Trophoblast cell (in vitro differentiated cells and primary cell): ENCODE measurements around the gene TSHZ3.

Source experiments
- DNase-seq, 2 donors: peaks; one replicate each; pipeline ENCODE4 v3.0.0-alpha.2; 2016
- H2AFZ ChIP-seq: 2 replicates; pipeline ENCODE4 v1.6.1; 2013; ENCODE audit warnings: low read length, moderate library complexity, mild to moderate bottlenecking; ENCODE audit not compliant: insufficient read depth, poor library complexity
- H2AK5ac ChIP-seq: 2 replicates; pipeline ENCODE4 v1.6.1; 2013; ENCODE audit warnings: mild to moderate bottlenecking, low read length
- H2BK120ac ChIP-seq: 2 replicates; pipeline ENCODE4 v1.6.1; 2013; ENCODE audit warnings: low read length, mild to moderate bottlenecking, moderate library complexity; ENCODE audit not compliant: insufficient read depth, poor library complexity
- H2BK12ac ChIP-seq: 2 replicates; pipeline ENCODE4 v1.6.1; 2013; ENCODE audit warnings: mild to moderate bottlenecking, low read length, moderate library complexity
- H2BK5ac ChIP-seq: 2 replicates; pipeline ENCODE4 v1.6.1; 2013; ENCODE audit warnings: low read length, low read depth, moderate library complexity, mild to moderate bottlenecking; ENCODE audit not compliant: poor library complexity
- H3K14ac ChIP-seq: 2 replicates; pipeline ENCODE4 v1.6.1; 2013; ENCODE audit warnings: mild to moderate bottlenecking, low read length
- H3K18ac ChIP-seq: 2 replicates; pipeline ENCODE4 v1.6.1; 2013; ENCODE audit warnings: mild to moderate bottlenecking, low read length
- H3K23ac ChIP-seq: 2 replicates; pipeline ENCODE4 v1.6.1; 2013; ENCODE audit warnings: low read length
- H3K27ac ChIP-seq: 2 replicates; pipeline ENCODE4 v1.5.1; 2013; ENCODE audit warnings: low read depth, mild to moderate bottlenecking, inconsistent platforms, low read length, moderate library complexity
- H3K27me3 ChIP-seq: 2 replicates; pipeline ENCODE4 v1.6.1; 2013; ENCODE audit warnings: inconsistent platforms, mild to moderate bottlenecking, low read length, moderate library complexity; ENCODE audit not compliant: insufficient read depth
- H3K36me3 ChIP-seq, 2 experiments: 1 replicate in 1 of 2; 2 replicates in 1 of 2; pipeline ENCODE4 v1.6.1; 2013; ENCODE audit warnings: low read length in 2 of 2, mild to moderate bottlenecking in 2 of 2, moderate library complexity in 1 of 2; ENCODE audit not compliant: insufficient read depth in 2 of 2, control insufficient read depth in 1 of 2
- H3K4ac ChIP-seq: 2 replicates; pipeline ENCODE4 v1.6.1; 2013; ENCODE audit warnings: low read depth, mild to moderate bottlenecking, low read length, moderate library complexity
- H3K4me1 ChIP-seq, 2 experiments: 1 replicate in 1 of 2; 2 replicates in 1 of 2; pipeline ENCODE4 v1.6.1; 2013; ENCODE audit warnings: low read length in 2 of 2, mild to moderate bottlenecking in 2 of 2, moderate library complexity in 1 of 2; ENCODE audit not compliant: insufficient read depth in 2 of 2, control insufficient read depth in 1 of 2
- H3K4me2 ChIP-seq: 2 replicates; pipeline ENCODE4 v1.6.1; 2013; ENCODE audit warnings: inconsistent platforms, mild to moderate bottlenecking, low read length, moderate library complexity
- H3K4me3 ChIP-seq: 2 replicates; pipeline ENCODE4 v1.5.1; 2013; ENCODE audit warnings: mild to moderate bottlenecking, low read depth, low read length, inconsistent platforms
- H3K79me1 ChIP-seq: one replicate; pipeline ENCODE4 v1.6.1; 2013; ENCODE audit warnings: low read length
- H3K79me2 ChIP-seq: 2 replicates; pipeline ENCODE4 v1.6.1; 2013; ENCODE audit warnings: low read length, mild to moderate bottlenecking; ENCODE audit not compliant: control insufficient read depth, insufficient read depth, poor library complexity
- H3K9ac ChIP-seq: 2 replicates; pipeline ENCODE4 v1.6.1; 2013; ENCODE audit warnings: mild to moderate bottlenecking, low read length
- H3K9me3 ChIP-seq: 2 replicates; pipeline ENCODE4 v1.6.1; 2013; ENCODE audit warnings: low read depth, mild to moderate bottlenecking, control low read depth, inconsistent platforms, low read length; ENCODE audit not compliant: insufficient read depth
- H4K12ac ChIP-seq: 2 replicates; pipeline ENCODE4 v1.6.1; 2013; ENCODE audit warnings: low read depth, mild to moderate bottlenecking, low read length, moderate library complexity
- H4K8ac ChIP-seq: 2 replicates; pipeline ENCODE4 v1.6.1; 2013; ENCODE audit warnings: low read depth, mild to moderate bottlenecking, low read length, moderate library complexity
- H4K91ac ChIP-seq: one replicate; pipeline ENCODE4 v1.6.1; 2013; ENCODE audit warnings: low read depth, mild to moderate bottlenecking, low read length, moderate library complexity
- WGBS: extraction: QIAGEN DNeasy Blood & Tissue Kit; methylation state at CpG from one replicate; pipeline ENCODE4 v1.1.7; 2013; ENCODE audit warnings: missing lambda C conversion rate; ENCODE audit not compliant: insufficient read length, insufficient coverage; ENCODE audit errors: extremely low coverage; 5-methylcytosine and 5-hydroxymethylcytosine counted together

Gene TSHZ3

DNA sequence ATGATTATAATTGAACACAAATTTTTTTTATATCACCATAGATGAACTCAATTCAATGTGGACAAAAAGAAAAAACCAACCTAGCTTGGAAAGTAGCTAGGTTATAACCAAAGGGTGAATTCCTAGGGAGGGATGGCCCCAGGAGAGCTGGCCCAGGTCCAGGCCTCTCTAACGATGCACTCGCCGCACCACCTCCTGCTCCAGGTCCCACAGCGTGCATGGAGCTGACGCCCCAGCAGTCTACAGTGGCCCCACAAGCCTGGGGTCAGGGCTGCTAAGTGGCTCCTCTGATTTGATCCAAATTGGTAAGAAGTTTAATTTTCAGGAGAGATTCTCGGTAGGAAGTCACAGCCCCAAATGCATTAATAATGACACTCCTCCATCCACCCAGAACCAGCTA lies 48.8 kb downstream of the TSHZ3 start:
- Histone ChIP-seq H3K27ac (no peak overlapping the region), H2AFZ (no peak overlapping the region), H3K18ac (no peak overlapping the region), H3K9ac (no peak overlapping the region), H4K8ac (no peak overlapping the region), H2BK12ac (no peak overlapping the region), H4K91ac (no peak overlapping the region), H2BK120ac (no peak overlapping the region), H2AK5ac (no peak overlapping the region), H3K36me3 (no peaks in the 10 kb centered on the region), H3K4me2 (no peak overlapping the region), H3K79me1 (no peaks in the 10 kb centered on the region), H2BK5ac (no peak overlapping the region), H3K23ac (no peak overlapping the region), H3K4me3 (no peak overlapping the region), H3K4ac (no peak overlapping the region), H3K27me3 (no peaks in the 10 kb centered on the region), H4K12ac (no peak overlapping the region), H3K79me2 (no peaks in the 10 kb centered on the region), H3K14ac (no peak overlapping the region), H3K9me3 (peaks cover 2% of the 10 kb centered on the region), H3K4me1 (peaks cover 6 to 8% of the 10 kb centered on the region in 2 experiments)
- no CpG with 5 or more reads among the region's 6 CpGs for WGBS
- DNase-seq: no peak

DNA sequence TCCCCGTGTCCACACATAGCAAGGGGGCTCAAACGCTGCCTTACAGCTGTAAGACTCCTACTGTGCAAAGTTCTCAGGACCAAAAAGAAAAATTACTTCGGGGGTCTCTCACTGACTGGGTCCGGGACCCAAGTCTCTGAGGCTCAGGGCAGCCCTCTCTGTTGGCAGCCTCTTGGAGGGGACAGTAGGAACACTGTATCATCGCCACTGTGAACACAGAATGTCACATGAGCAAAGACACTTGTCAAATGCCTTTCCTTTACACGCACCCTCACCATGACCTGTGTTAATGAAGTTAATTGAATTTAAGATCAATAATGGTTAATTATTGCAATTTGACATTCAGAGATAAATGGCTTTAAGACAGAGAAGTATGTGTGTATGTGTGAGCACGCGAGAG lies 49.6 kb downstream of the TSHZ3 start:
- H3K4me3 ChIP-seq: no peak overlapping the region
- H3K79me2 ChIP-seq: no peaks in the 10 kb centered on the region
- no peaks in the 10 kb centered on the region for H3K27me3 ChIP-seq
- no peak overlapping the region for H2AK5ac ChIP-seq
- no peak overlapping the region for H4K91ac ChIP-seq
- DNase-seq: no peak
- H2BK12ac ChIP-seq: no peak overlapping the region
- no peak overlapping the region for H2BK5ac ChIP-seq
- H3K9ac ChIP-seq: no peak overlapping the region
- H3K18ac ChIP-seq: no peak overlapping the region
- H2BK120ac ChIP-seq: no peak overlapping the region
- no peak overlapping the region for H2AFZ ChIP-seq
- no peaks in the 10 kb centered on the region for H3K79me1 ChIP-seq
- H3K14ac ChIP-seq: no peak overlapping the region
- H4K8ac ChIP-seq: no peak overlapping the region
- H3K4ac ChIP-seq: no peak overlapping the region
- H4K12ac ChIP-seq: no peak overlapping the region
- no peak overlapping the region for H3K23ac ChIP-seq
- peaks cover 6 to 8% of the 10 kb centered on the region in 2 experiments for H3K4me1 ChIP-seq
- H3K4me2 ChIP-seq: no peak overlapping the region
- WGBS: no CpG with 5 or more reads among the region's 8 CpGs
- H3K27ac ChIP-seq: no peak overlapping the region
- H3K36me3 ChIP-seq: no peaks in the 10 kb centered on the region
- H3K9me3 ChIP-seq: peaks cover 2% of the 10 kb centered on the region

DNA sequence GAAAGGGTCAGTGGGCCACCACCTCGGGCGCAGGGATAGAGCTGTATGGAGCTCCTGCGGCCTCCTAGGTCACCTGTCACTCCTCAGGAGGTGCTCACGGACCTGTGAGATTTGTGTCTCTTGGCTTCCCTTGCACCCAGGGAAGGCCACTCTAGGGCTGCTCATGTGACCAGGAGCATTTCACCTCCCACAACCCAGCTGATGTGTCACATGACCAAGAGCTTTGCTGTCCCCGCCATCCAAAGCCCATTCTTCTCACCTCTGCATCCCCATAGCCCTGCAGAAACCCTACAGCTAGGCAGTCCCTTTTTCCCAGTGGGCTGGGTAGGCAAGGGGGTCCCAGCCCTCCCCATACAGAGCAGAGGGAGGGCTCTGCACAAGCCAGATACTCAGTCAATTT lies 51.2 kb downstream of the TSHZ3 start:
- H3K4me1 ChIP-seq: peaks cover 6 to 8% of the 10 kb centered on the region in 2 experiments
- H2AK5ac ChIP-seq: no peak overlapping the region
- H3K9ac ChIP-seq: no peak overlapping the region
- peaks cover 2% of the 10 kb centered on the region for H3K9me3 ChIP-seq
- no peak overlapping the region for H2BK5ac ChIP-seq
- H2BK12ac ChIP-seq: no peak overlapping the region
- H3K79me2 ChIP-seq: no peaks in the 10 kb centered on the region
- H3K18ac ChIP-seq: peak overlapping the region; percentile 27
- H4K91ac ChIP-seq: no peak overlapping the region
- no peaks in the 10 kb centered on the region for H3K36me3 ChIP-seq
- no peak overlapping the region for H3K14ac ChIP-seq
- H4K8ac ChIP-seq: no peak overlapping the region
- H3K4me2 ChIP-seq: no peak overlapping the region
- H2BK120ac ChIP-seq: no peak overlapping the region
- no peak overlapping the region for H3K4me3 ChIP-seq
- no peaks in the 10 kb centered on the region for H3K79me1 ChIP-seq
- no CpG with 5 or more reads among the region's 5 CpGs for WGBS
- no peak overlapping the region for H2AFZ ChIP-seq
- no peak overlapping the region for H4K12ac ChIP-seq
- H3K23ac ChIP-seq: no peak overlapping the region
- no peak for DNase-seq
- H3K27ac ChIP-seq: no peak overlapping the region
- no peak overlapping the region for H3K4ac ChIP-seq
- no peaks in the 10 kb centered on the region for H3K27me3 ChIP-seq

DNA sequence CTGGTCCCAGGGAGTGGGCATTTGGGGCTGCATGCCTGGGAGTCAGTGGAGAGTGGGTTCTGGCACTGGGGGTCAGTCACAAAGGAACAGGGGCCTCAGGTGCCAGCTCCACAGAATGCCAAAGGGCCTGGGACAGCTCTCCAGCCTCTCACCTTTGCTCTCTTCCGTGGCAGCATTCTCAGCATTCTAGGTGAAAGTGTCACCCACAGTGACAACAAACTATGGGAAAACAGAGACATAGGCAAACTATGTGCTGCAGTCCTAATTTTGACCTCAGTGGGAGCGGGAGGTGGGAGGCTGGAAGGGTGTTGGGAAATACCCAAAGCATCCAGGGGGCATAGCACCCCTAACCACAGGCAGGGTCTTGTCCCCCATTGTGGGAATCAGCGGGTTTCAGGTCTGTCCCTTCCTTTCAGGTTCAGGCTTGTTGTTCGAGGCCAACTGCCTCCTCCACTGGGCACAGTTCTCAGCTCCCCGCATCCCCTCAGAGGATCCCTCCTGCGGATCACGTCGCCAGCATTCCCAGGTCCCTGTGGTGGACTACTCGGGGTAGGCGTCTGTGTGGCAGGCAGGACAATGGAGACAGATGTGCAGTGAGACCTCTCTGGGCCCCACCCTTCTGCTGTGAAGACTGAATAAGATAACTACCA lies 52.4 kb downstream of the TSHZ3 start:
- Histone ChIP-seq H4K12ac (no peak overlapping the region), H4K91ac (no peak overlapping the region), H3K18ac (no peak overlapping the region), H2AK5ac (no peak overlapping the region), H3K9ac (no peak overlapping the region), H3K9me3 (peaks cover 2% of the 10 kb centered on the region), H3K36me3 (no peaks in the 10 kb centered on the region), H2BK5ac (no peak overlapping the region), H2BK12ac (no peak overlapping the region), H3K14ac (no peak overlapping the region), H2BK120ac (no peak overlapping the region), H3K27me3 (no peaks in the 10 kb centered on the region), H2AFZ (no peak overlapping the region), H3K4me2 (no peak overlapping the region), H3K4ac (no peak overlapping the region), H3K27ac (no peak overlapping the region), H3K4me3 (peak overlapping the region; percentile 36), H3K79me1 (no peaks in the 10 kb centered on the region), H3K23ac (no peak overlapping the region), H3K4me1 (peaks cover 6 to 8% of the 10 kb centered on the region in 2 experiments), H3K79me2 (no peaks in the 10 kb centered on the region), H4K8ac (no peak overlapping the region)
- DNase-seq: peak; percentile 76 to 85
- no CpG with 5 or more reads among the region's 10 CpGs for WGBS
